ENCODE measurements around the gene CHCHD6.

CHCHD6 gene

DNA sequence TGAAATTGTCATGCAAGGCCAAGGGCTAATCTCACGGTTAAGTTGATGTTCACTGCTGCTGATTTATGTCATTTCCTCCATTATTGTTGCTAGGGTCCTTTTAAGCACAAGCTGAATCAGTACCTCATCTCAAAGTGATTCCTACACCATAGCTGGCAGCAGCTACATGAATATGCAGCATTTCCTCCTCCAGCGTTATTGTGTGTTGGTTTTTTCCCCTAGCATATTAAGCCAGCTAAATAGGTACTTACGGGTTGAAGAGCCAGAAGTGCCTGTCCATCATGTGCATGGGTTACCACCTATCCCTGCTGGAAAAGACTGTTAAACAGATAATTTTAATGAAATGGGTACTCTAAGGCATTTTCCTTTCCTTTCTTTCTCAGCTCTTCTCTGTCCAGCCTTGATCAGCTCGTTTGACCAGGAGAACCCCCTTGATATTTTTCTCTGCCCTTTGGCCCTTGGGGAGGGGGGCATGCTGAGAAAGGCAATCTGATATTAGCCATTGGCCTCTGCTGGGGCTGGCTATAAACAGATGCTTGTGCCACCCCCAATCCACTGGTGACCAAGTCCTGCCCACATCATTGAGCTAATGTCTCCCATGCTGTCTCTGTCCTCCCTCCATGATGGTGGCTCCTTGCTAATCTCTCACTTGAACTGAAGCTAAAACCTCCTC is 163.3 kb downstream of the CHCHD6 start:
- no peak for TF ChIP-seq CTCF (IDR thresholded peaks at IDR 0.05)
- TF ChIP-seq ZFX (IDR thresholded peaks at IDR 0.05; ENCODE audit: borderline replicate concordance), result no peak
- H3K27ac ChIP-seq, result no peak overlapping the region

GRCh38 chr3:126867863-126868200 is 163.8 kb downstream of the CHCHD6 start:
- H3K27ac ChIP-seq, result no peak overlapping the region
- TF ChIP-seq CTCF (IDR thresholded peaks at IDR 0.05), result no peak
- no peak for TF ChIP-seq ZFX (IDR thresholded peaks at IDR 0.05; ENCODE audit: borderline replicate concordance)

GRCh38 chr3:126870608-126871210 is 166.7 kb downstream of the CHCHD6 start:
- TF ChIP-seq ZFX (IDR thresholded peaks at IDR 0.05; ENCODE audit: borderline replicate concordance) (no peak), CTCF (IDR thresholded peaks at IDR 0.05) (no peak)
- H3K27ac ChIP-seq, result no peak overlapping the region

- TF ChIP-seq CTCF (IDR thresholded peaks at IDR 0.05) (no peak), ZFX (IDR thresholded peaks at IDR 0.05; ENCODE audit: borderline replicate concordance) (no peak)
- H3K27ac ChIP-seq, result no peak overlapping the region
Measured at GRCh38 chr3:126872701-126873342, 168.8 kb downstream of the CHCHD6 start.

- TF ChIP-seq CTCF (IDR thresholded peaks at IDR 0.05) (no peak), ZFX (IDR thresholded peaks at IDR 0.05; ENCODE audit: borderline replicate concordance) (no peak)
- no peak overlapping the region for H3K27ac ChIP-seq
Measured at GRCh38 chr3:126873416-126873815, 169.4 kb downstream of the CHCHD6 start.

DNA sequence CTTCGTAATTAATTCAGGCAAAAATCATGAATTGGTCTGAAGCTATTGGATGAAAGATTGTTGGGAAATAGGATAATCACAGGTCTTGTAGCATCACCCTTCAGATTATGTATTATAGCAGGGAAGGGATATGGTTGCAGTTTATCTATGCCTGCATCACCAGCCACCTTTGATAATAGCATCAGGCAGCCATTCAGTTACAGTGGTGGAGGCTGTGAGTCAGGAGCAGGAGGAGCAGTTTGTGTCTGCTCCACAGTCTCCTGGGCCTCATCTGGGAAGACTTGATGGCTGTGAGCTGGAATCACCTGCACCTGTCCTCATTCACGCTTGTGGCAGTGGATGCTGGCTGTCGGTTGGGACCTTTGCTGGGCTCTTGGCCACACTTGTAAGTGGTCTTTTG is 174.6 kb downstream of the CHCHD6 start:
- H3K27ac ChIP-seq, result no peak overlapping the region
- TF ChIP-seq CTCF (IDR thresholded peaks at IDR 0.05) (no peak), ZFX (IDR thresholded peaks at IDR 0.05; ENCODE audit: borderline replicate concordance) (no peak)

DNA sequence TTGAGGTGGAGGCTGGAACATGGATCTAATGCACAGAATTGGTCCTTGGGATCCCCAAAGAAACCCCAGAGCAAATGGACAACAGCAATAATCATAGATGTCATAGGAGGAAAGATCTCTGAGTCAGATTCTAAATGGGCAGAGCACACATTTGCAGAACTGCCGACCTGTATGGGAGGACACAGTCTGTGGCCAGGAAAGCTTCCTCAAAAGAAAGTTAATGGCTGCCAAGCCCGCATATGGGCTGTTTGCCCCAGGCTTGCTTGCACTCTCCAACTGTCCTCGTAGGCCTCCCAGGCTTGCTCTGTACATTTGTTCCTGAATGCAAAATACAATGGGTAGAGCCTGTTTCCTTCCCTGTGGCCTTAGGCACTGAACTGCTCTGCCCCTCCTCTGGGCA is 176.9 kb downstream of the CHCHD6 start:
- no peak overlapping the region for H3K27ac ChIP-seq
- TF ChIP-seq CTCF (IDR thresholded peaks at IDR 0.05) (no peak), ZFX (IDR thresholded peaks at IDR 0.05; ENCODE audit: borderline replicate concordance) (no peak)
